ENCODE data around the gene HOXC4. TPM values are rescaled to one million over a fixed set of nuclear protein-coding genes. Genes with fewer than 3 reads are reported as not detected.

The HOXC4 gene
- total RNA-seq, 2 donors from 2014 or later, result 0.16 TPM; not detected in 1

DNA sequence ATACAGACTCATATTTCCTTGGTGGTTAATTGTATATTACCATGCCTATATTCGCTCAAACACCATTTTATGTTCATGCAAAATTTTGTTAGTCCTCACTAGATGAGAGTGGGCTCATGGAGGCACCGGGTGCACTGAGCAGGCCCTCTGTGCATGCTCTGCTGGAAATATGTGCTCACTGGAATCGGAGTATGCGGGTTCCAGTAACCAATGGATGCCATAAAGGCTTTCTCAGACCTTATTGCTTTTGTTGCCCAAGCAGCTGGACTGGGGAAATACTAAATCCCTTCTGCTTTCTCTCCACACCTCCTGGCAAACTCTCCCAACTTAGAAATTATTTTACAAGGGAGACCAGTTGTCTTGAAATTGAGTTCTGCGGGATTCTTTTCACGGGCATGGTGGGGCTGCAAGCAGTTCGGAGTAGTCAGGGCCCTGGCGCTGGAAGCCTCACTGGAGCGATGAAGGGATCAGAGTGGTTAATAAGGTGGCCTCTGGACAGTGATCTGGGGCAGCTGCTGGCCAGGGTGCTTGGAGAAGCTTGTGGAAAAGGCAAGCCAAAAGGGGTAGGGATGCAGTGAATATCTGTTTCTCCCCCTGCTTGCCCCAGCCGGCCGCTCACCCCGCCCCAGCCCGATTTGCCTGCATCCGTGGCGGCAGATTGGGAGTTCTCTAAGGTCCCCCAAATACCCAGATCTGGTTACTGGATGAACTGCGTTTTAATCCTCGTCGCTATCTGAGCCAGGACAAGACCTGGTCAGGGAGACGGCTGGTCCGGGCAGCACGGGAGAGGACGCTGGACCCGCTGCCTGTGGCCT is 32.8 kb upstream of the HOXC4 start:
- H3K27ac Mint-ChIP-seq, result no peak overlapping the region
- no peaks in the 10 kb centered on the region for H3K36me3 Mint-ChIP-seq (ENCODE audit: low read depth)
- H3K4me3 Mint-ChIP-seq, result no peak overlapping the region
- ATAC-seq (replicated peaks), result no peak
- H3K27me3 Mint-ChIP-seq, result peaks cover 50% of the 10 kb centered on the region
- H3K4me1 Mint-ChIP-seq, result peaks cover 6% of the 10 kb centered on the region
- no peaks in the 10 kb centered on the region for H3K9me3 Mint-ChIP-seq

DNA sequence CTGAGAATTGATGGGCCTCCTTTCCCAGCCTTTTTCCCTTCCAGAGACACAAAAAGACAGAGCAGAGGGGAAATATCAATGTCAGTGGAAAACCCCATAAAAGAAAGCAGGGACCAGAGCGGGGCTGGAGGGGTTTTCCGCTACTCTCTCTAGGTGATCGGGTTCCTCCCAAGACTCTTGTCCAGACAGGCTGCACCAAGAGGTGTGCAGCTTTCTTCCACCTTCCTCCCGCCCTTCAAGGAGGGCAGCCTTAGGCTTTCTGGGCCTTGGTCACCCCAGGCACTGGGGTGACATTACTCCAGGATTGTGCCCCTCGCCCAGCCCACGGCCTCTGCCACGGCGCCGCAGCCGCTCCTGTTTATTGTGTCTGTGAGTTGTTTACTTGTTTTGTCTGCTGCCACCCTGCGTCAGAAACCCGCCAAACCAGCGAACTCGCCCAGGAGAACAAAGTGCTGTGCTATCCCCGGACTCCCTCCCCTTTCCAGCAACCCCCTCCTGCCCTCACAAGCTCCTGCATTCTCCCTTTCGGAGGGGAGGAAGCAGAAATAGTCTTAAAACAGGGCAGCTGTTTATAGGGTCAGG is 32.1 kb upstream of the HOXC4 start:
- no peak for ATAC-seq (replicated peaks)
- H3K9me3 Mint-ChIP-seq, result no peaks in the 10 kb centered on the region
- peaks cover 6% of the 10 kb centered on the region for H3K4me1 Mint-ChIP-seq
- no peak overlapping the region for H3K4me3 Mint-ChIP-seq
- no peaks in the 10 kb centered on the region for H3K36me3 Mint-ChIP-seq (ENCODE audit: low read depth)
- H3K27me3 Mint-ChIP-seq, result peaks cover 55% of the 10 kb centered on the region
- H3K27ac Mint-ChIP-seq, result no peak overlapping the region

- H3K27me3 Mint-ChIP-seq, result peaks cover 61% of the 10 kb centered on the region
- H3K4me1 Mint-ChIP-seq, result no peaks in the 10 kb centered on the region
- ATAC-seq (replicated peaks), result no peak
- H3K4me3 Mint-ChIP-seq, result no peak overlapping the region
- no peaks in the 10 kb centered on the region for H3K36me3 Mint-ChIP-seq (ENCODE audit: low read depth)
- no peak overlapping the region for H3K27ac Mint-ChIP-seq
- H3K9me3 Mint-ChIP-seq, result no peaks in the 10 kb centered on the region
These were observed 30.4 kb upstream of the HOXC4 start for GRCh38 chr12:54022960-54023884.

GRCh38 chr12:54024127-54024526 is 29.5 kb upstream of the HOXC4 start:
- Mint-ChIP-seq H3K4me3 (no peak overlapping the region), H3K27me3 (peaks cover 66% of the 10 kb centered on the region), H3K27ac (no peak overlapping the region), H3K4me1 (no peaks in the 10 kb centered on the region), H3K36me3 (ENCODE audit: low read depth) (no peaks in the 10 kb centered on the region), H3K9me3 (no peaks in the 10 kb centered on the region)
- no peak for ATAC-seq (replicated peaks)

DNA sequence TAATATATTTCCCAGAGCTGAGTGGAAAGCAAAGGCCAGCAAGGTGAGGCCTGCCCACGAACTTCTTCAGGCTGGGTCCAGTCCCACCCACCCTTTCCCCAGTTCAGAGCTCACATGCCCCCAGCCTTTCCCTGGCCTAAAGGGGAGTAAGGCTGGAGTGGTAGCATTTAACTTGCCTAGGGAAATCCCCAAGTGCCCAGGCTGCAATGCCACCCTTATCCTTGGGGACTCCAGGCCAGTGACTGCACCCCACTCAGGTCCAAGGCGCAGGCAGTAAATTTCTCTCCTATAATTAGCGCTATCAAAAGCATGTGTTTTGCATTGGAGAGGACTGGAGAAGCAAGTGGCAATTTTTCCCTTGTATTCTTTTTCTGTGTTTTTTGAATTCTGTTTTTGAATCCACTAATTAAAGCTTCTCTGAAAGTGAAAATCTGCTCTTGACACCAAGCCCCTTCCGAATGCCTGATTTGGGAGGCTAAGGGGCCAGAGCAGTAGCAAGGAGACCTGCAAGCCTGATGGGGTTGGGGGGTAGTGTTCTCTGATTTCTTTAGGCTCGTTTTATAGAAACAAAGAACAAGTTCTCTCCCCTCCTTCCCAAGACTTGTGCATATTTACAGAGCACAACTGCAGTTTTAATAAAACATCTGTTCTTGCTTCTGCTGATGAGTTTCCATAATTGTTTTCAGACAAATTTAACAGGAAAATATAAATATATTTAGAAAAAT is 28.9 kb upstream of the HOXC4 start:
- Mint-ChIP-seq H3K4me1 (no peaks in the 10 kb centered on the region), H3K36me3 (ENCODE audit: low read depth) (no peaks in the 10 kb centered on the region), H3K9me3 (no peaks in the 10 kb centered on the region), H3K4me3 (no peak overlapping the region), H3K27ac (no peak overlapping the region), H3K27me3 (peaks cover 62% of the 10 kb centered on the region)
- ATAC-seq (replicated peaks), result no peak

GRCh38 chr12:54025499-54026405 is 27.9 kb upstream of the HOXC4 start:
- Mint-ChIP-seq H3K9me3 (no peaks in the 10 kb centered on the region), H3K27me3 (peaks cover 66% of the 10 kb centered on the region), H3K4me3 (no peak overlapping the region), H3K4me1 (no peaks in the 10 kb centered on the region), H3K36me3 (ENCODE audit: low read depth) (no peaks in the 10 kb centered on the region), H3K27ac (no peak overlapping the region)
- ATAC-seq (replicated peaks), result no peak

- H3K9me3 Mint-ChIP-seq, result no peaks in the 10 kb centered on the region
- H3K27ac Mint-ChIP-seq, result no peak overlapping the region
- ATAC-seq (replicated peaks), result no peak
- H3K36me3 Mint-ChIP-seq (ENCODE audit: low read depth), result no peaks in the 10 kb centered on the region
- H3K4me3 Mint-ChIP-seq, result no peak overlapping the region
- no peaks in the 10 kb centered on the region for H3K4me1 Mint-ChIP-seq
- H3K27me3 Mint-ChIP-seq, result peaks cover 64% of the 10 kb centered on the region
These were observed 26.8 kb upstream of the HOXC4 start for GRCh38 chr12:54026640-54027441.

DNA sequence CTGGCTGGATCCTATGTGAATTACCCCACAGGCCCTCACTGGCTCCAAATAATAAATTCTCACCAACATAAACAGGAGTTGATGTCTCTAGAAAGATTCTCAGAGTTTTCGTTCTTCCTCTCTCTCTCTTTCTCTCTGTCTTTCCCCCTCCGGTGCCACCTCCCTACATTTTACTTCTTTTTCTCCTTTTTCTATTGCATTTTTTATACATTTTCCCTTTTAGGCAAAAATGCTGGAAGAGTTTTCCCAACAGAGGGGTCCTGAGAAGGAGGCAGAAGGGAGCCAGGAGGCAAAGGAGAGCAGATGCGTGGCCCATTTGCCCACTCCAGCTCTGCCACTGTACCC is 26.2 kb upstream of the HOXC4 start:
- peaks cover 64% of the 10 kb centered on the region for H3K27me3 Mint-ChIP-seq
- no peak for ATAC-seq (replicated peaks)
- H3K9me3 Mint-ChIP-seq, result no peaks in the 10 kb centered on the region
- H3K36me3 Mint-ChIP-seq (ENCODE audit: low read depth), result peaks cover 6% of the 10 kb centered on the region
- no peak overlapping the region for H3K27ac Mint-ChIP-seq
- H3K4me1 Mint-ChIP-seq, result no peaks in the 10 kb centered on the region
- no peak overlapping the region for H3K4me3 Mint-ChIP-seq

DNA sequence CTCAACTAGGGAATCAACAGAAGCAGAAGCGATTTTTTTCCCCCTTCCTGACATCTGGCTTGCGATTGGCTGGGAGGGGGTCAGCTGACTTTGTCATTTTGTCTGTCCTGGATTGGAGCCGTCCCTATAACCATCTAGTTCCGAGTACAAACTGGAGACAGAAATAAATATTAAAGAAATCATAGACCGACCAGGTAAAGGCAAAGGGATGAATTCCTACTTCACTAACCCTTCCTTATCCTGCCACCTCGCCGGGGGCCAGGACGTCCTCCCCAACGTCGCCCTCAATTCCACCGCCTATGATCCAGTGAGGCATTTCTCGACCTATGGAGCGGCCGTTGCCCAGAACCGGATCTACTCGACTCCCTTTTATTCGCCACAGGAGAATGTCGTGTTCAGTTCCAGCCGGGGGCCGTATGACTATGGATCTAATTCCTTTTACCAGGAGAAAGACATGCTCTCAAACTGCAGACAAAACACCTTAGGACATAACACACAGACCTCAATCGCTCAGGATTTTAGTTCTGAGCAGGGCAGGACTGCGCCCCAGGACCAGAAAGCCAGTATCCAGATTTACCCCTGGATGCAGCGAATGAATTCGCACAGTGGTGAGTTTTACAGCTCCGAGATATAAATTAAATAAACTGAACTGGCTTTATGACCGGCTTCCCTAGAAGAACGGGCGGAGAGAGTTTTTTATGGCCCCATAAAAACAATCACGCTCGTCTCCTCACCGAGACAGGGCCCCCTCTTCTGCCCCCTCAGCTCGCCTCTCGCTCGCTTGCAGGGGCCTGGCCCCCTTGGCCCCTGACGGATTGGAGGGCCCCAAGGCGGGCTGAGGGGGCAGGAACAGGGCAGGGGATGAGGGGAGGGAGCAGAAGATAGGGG is 25.1 kb upstream of the HOXC4 start, which contains the start of gene HOXC6:
TSS of gene HOXC6 (plus strand) at position 127 of the 888 bp plus-strand sequence. CDS start at position 209, 82 bp downstream.
- Mint-ChIP-seq H3K9me3 (no peaks in the 10 kb centered on the region), H3K4me3 (no peak within 1 kb of the TSS), H3K4me1 (no peaks in the 10 kb centered on the region), H3K27me3 (peaks cover 61% of the 10 kb centered on the region), H3K27ac (no peak within 1 kb of the TSS), H3K36me3 (ENCODE audit: low read depth) (peaks cover 11% of the 10 kb centered on the region)
- no peak for ATAC-seq (replicated peaks)

- Mint-ChIP-seq H3K27me3 (peaks cover 56% of the 10 kb centered on the region), H3K27ac (no peak overlapping the region), H3K4me1 (no peaks in the 10 kb centered on the region), H3K36me3 (ENCODE audit: low read depth) (peaks cover 12% of the 10 kb centered on the region), H3K4me3 (no peak overlapping the region), H3K9me3 (no peaks in the 10 kb centered on the region)
- ATAC-seq (replicated peaks), result no peak
These were observed 23.9 kb upstream of the HOXC4 start for GRCh38 chr12:54029529-54030441.

- ATAC-seq (replicated peaks), result no peak
- Mint-ChIP-seq H3K4me1 (no peaks in the 10 kb centered on the region), H3K36me3 (ENCODE audit: low read depth) (peaks cover 17% of the 10 kb centered on the region), H3K27me3 (peaks cover 62% of the 10 kb centered on the region), H3K27ac (no peak overlapping the region), H3K4me3 (no peak overlapping the region), H3K9me3 (no peaks in the 10 kb centered on the region)
These were observed 23.2 kb upstream of the HOXC4 start for GRCh38 chr12:54030442-54030801.

All from activated T-helper 17 cell treated with anti-CD3 and anti-CD28 coated beads, Interleukin-2, amount 50 U/mL, for 72 hours (primary cell).